SK-N-SH treated with all-trans-retinoic acid at 6 μM for 48 hours (cell line): ENCODE data around the gene SPAG9.

Experiments used
- RARB ChIP-seq: fragments of 250-450 bp; sonication (Bioruptor Pico); IDR thresholded peaks from 2 replicates; pipeline ENCODE4 v1.8.0; 2021; ENCODE audit warnings: mild to moderate bottlenecking, moderate library complexity
- TCF4 ChIP-seq: fragments of 250-450 bp; sonication (Bioruptor Pico); IDR thresholded peaks from 2 replicates; pipeline ENCODE4 v1.8.0; 2021; ENCODE audit warnings: mild to moderate bottlenecking, moderate library complexity, borderline replicate concordance
- ZFP3 ChIP-seq: fragments of 250-450 bp; sonication (Bioruptor Pico); IDR thresholded peaks from 2 replicates; pipeline ENCODE4 v1.5.0; 2020; ENCODE audit warnings: mild to moderate bottlenecking, moderate library complexity
- ZFP30 ChIP-seq: fragments of 450-650 bp; formaldehyde crosslinking; IDR thresholded peaks from 2 replicates; pipeline ENCODE4 v1.5.0; 2022; ENCODE audit warnings: mild to moderate bottlenecking, moderate library complexity
- ZNF565 ChIP-seq: fragments of 450-650 bp; formaldehyde crosslinking; conservative IDR thresholded peaks from 2 replicates; pipeline ENCODE4 v1.5.0; 2020; ENCODE audit warnings: low read depth, mild to moderate bottlenecking, moderate library complexity
- ZNF8 ChIP-seq: fragments of 450-650 bp; formaldehyde crosslinking; IDR thresholded peaks from 2 replicates; pipeline ENCODE4 v1.5.0; 2020; ENCODE audit warnings: mild to moderate bottlenecking, moderate library complexity
- TF ChIP-seq, protein P1 (sequence below): fragments of 250-450 bp; sonication (Bioruptor Pico); IDR thresholded peaks from 2 replicates; pipeline ENCODE4 v1.5.1; 2021; ENCODE audit warnings: mild to moderate bottlenecking, moderate library complexity
- TF ChIP-seq, protein P2 (sequence below): fragments of 250-450 bp; sonication (Bioruptor Pico); IDR thresholded peaks from 2 replicates; pipeline ENCODE4 v1.5.1; 2020; ENCODE audit warnings: low read depth, mild to moderate bottlenecking, moderate library complexity
- TF ChIP-seq, protein P3 (sequence below): fragments of 250-450 bp; sonication (Bioruptor Pico); IDR thresholded peaks from 2 replicates; pipeline ENCODE4 v1.8.0; 2020; ENCODE audit warnings: mild to moderate bottlenecking, moderate library complexity, borderline replicate concordance
- TF ChIP-seq, protein P4 (sequence below): fragments of 250-450 bp; sonication (Bioruptor Pico); IDR thresholded peaks from 2 replicates; pipeline ENCODE4 v1.5.0; 2020; ENCODE audit warnings: mild to moderate bottlenecking, moderate library complexity

DNA sequence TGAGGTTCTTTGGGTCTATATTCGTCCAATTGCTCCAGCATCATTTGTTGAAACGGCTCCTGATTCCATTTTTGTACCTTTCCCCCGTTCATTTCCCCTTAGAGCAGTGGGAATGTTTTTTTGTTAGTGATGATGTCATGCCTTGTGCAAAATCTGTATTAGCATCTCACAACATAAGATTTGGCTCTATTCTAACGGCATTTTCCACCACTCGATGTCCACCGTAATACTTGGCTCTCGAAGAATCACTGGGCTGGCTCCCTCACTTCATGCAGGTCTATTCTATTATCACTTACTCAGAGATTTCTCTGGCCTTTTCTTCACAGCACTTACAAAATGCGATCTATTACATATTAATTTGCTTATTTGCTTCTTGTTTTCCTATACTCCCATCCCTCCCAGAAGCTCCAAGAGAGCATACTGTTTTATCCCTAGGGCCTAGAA, 32.1 kb upstream of the SPAG9 start:
- TF ChIP-seq ZFP30 (CRISPR knock-in tag) (0 out of 2 replicates have a peak, but pooled peaks have one; percentile 14), ZNF565 (CRISPR knock-in tag) (peak; percentile 66; the same call in 1 of the 2 replicates), TCF4 (CRISPR knock-in tag) (no peak), ZFP3 (CRISPR knock-in tag) (no peak), ZNF8 (no peak), RARB (no peak)
- TF ChIP-seq, protein P1, sequence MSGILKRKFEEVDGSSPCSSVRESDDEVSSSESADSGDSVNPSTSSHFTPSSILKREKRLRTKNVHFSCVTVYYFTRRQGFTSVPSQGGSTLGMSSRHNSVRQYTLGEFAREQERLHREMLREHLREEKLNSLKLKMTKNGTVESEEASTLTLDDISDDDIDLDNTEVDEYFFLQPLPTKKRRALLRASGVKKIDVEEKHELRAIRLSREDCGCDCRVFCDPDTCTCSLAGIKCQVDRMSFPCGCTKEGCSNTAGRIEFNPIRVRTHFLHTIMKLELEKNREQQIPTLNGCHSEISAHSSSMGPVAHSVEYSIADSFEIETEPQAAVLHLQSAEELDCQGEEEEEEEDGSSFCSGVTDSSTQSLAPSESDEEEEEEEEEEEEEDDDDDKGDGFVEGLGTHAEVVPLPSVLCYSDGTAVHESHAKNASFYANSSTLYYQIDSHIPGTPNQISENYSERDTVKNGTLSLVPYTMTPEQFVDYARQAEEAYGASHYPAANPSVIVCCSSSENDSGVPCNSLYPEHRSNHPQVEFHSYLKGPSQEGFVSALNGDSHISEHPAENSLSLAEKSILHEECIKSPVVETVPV, result no peak
- TF ChIP-seq, protein P2, sequence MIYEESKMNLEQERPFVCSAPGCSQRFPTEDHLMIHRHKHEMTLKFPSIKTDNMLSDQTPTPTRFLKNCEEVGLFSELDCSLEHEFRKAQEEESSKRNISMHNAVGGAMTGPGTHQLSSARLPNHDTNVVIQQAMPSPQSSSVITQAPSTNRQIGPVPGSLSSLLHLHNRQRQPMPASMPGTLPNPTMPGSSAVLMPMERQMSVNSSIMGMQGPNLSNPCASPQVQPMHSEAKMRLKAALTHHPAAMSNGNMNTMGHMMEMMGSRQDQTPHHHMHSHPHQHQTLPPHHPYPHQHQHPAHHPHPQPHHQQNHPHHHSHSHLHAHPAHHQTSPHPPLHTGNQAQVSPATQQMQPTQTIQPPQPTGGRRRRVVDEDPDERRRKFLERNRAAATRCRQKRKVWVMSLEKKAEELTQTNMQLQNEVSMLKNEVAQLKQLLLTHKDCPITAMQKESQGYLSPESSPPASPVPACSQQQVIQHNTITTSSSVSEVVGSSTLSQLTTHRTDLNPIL (CRISPR knock-in tag), result peak; percentile 76
- TF ChIP-seq, protein P3, sequence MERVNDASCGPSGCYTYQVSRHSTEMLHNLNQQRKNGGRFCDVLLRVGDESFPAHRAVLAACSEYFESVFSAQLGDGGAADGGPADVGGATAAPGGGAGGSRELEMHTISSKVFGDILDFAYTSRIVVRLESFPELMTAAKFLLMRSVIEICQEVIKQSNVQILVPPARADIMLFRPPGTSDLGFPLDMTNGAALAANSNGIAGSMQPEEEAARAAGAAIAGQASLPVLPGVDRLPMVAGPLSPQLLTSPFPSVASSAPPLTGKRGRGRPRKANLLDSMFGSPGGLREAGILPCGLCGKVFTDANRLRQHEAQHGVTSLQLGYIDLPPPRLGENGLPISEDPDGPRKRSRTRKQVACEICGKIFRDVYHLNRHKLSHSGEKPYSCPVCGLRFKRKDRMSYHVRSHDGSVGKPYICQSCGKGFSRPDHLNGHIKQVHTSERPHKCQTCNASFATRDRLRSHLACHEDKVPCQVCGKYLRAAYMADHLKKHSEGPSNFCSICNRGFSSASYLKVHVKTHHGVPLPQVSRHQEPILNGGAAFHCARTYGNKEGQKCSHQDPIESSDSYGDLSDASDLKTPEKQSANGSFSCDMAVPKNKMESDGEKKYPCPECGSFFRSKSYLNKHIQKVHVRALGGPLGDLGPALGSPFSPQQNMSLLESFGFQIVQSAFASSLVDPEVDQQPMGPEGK (CRISPR knock-in tag), result no peak
- TF ChIP-seq, protein P4, sequence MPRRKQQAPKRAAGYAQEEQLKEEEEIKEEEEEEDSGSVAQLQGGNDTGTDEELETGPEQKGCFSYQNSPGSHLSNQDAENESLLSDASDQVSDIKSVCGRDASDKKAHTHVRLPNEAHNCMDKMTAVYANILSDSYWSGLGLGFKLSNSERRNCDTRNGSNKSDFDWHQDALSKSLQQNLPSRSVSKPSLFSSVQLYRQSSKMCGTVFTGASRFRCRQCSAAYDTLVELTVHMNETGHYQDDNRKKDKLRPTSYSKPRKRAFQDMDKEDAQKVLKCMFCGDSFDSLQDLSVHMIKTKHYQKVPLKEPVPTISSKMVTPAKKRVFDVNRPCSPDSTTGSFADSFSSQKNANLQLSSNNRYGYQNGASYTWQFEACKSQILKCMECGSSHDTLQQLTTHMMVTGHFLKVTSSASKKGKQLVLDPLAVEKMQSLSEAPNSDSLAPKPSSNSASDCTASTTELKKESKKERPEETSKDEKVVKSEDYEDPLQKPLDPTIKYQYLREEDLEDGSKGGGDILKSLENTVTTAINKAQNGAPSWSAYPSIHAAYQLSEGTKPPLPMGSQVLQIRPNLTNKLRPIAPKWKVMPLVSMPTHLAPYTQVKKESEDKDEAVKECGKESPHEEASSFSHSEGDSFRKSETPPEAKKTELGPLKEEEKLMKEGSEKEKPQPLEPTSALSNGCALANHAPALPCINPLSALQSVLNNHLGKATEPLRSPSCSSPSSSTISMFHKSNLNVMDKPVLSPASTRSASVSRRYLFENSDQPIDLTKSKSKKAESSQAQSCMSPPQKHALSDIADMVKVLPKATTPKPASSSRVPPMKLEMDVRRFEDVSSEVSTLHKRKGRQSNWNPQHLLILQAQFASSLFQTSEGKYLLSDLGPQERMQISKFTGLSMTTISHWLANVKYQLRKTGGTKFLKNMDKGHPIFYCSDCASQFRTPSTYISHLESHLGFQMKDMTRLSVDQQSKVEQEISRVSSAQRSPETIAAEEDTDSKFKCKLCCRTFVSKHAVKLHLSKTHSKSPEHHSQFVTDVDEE (CRISPR knock-in tag), result peak; percentile 19; the same call in 1 of the 2 replicates
